ENCODE measurements around the gene SRP14.

DNA sequence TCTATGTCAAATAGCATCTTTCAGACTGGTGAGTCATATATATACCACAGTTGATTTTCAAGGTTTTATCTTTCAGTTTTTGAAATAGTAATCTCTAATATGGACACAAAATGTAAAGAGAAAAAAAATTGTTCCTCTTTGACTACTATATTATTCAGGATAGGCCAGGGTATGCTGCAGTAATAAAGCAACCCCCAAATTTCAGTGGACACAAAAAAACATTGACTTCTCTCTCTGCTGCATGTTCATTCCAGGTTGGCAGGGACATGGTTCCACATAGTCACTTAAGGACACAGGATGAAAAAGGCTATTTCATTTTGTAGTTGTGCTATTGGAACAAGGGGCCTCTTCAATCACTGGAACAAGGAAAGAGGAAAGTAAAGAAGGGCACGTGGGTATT, 41.1 kb upstream of the SRP14 start:
- TF ChIP-seq GATA2 (IDR thresholded peaks at IDR 0.05; ENCODE audit: low read depth, low read length) (no peak), GATA3 (IDR thresholded peaks at IDR 0.05; ENCODE audit: low read depth, low read length) (no peak)

Measured in SH-SY5Y (cell line).